AG04450 (cell line): ENCODE data around the gene DBNL. TPM values are rescaled to one million over a fixed set of nuclear protein-coding genes. Genes with fewer than 3 reads are reported as not detected.

Experiments
- CTCF ChIA-PET: fragments of 300-600, 350-600 bp; formaldehyde crosslinking; extraction: SDS; loops from one replicate; lab custom pipeline; 2022; ENCODE audit warnings: antibody characterized with exemption, inconsistent platforms; lab: Charles Lee
- POLR2A ChIA-PET: fragments of 350-600 bp; formaldehyde crosslinking; extraction: SDS; loops from one replicate; lab custom pipeline; 2021; ENCODE audit warnings: antibody characterized with exemption, inconsistent platforms; lab: Yijun Ruan, JAX
- DNase-seq: peaks from one replicate; pipeline ENCODE4 v3.0.0-alpha.2; 2011; ENCODE audit warnings: low read depth, low spot score
- H3K27ac ChIP-seq: one replicate; pipeline ENCODE4 v1.5.1; 2012; ENCODE audit warnings: low read depth, low read length, control low read depth
- H3K27me3 ChIP-seq: one replicate; pipeline ENCODE4 v1.6.0; 2012; ENCODE audit warnings: low read length; ENCODE audit not compliant: control insufficient read depth, insufficient read depth
- H3K4me3 ChIP-seq: 2 replicates; pipeline ENCODE4 v1.5.1; 2011; ENCODE audit warnings: mild to moderate bottlenecking, low read depth, low read length, control low read depth
- H3K9me3 ChIP-seq: 2 replicates; pipeline ENCODE4 v1.5.1; 2012; ENCODE audit warnings: low read length; ENCODE audit not compliant: control insufficient read depth, insufficient read depth
- polyA plus RNA-seq: library from polyadenylated mRNA; depleted of rRNA; stranded (reverse); fragments of >200 nt; gene quantifications from 2 replicates; pipeline ENCODE4 v1.2.3, GENCODE V29; 2011
- TF ChIP-seq, protein P1 (sequence below): IDR thresholded peaks from 2 replicates; pipeline ENCODE4 v1.5.1; 2011; ENCODE audit warnings: low read depth, low read length, control low read depth, inconsistent platforms

Gene DBNL
- polyA plus RNA-seq, 1 experiment, result 76.1 TPM

DNA sequence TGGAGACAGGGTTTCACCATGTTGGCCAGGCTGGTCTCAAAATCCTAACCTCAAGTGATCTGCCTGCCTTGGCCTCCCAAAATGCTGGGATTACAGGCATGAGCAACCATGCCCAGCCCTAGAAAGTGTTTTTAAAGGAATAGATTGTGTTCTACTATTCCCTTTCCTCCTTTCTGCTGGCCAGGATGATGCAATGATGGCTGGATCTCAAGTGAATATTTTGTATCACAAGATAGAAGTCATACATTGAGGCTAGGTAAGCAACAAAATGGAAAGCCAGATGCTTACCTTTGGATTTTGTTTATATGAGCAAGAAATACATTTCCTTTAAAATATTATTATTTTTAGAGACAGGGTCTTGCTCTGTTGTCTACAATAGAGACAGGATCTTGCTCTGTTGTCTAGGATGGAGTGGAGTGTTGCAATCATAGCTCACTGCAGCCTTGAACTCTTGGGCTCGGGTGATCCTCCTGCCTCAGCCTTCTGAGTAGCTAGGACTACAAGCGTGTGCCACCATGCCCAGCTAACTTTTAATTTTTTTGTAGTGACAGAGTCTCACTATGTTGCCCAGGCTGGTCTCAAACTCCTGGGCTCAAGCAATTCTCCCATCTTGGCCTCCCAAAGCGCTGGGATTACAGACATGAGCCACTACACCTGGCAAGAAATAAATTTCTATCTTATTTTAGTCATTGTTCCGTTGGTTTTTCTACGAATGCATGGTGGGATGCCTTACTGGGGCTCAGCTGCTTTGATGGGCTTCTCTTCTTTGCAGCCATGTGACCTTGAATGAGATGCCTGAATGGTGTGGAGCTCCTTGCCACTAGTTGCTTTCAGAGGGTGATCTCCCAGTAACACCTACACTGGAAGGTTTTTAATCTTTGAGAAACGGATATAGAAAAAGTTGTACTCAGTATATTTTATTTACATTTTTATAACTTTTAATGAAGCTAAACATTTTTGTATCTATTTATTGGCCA, 53.9 kb downstream of the DBNL start:
- POLR2A ChIA-PET, result interaction anchor here (0.8 kb wide), 1 partner anchor 24 kb away, joined by 4 read pairs; no protein-coding TSS in a partner anchor
- no peak for DNase-seq

DNA sequence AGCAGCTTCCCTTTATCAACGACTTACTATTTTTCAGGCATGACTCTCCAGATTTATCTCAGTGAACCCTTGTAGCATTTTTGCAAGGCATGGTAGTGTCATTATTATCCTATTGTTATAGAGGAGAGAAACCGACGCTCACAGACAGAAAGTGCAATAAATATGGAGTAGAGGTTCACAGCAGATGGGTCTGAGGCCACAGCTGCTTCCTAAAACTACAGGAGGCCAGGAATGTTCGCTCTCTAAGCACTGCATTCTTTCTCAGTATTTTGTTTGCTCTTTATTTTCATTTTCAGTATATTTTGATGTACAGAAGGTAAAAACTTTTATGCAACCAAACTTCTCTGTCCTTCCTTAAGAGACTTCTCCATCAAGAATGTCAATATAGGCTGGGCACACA, 55.2 kb downstream of the DBNL start:
- Histone ChIP-seq H3K27me3 (no peaks in the 10 kb centered on the region), H3K9me3 (no peaks in the 10 kb centered on the region; the same call in 1 of the 2 replicates), H3K27ac (no peak overlapping the region), H3K4me3 (no peak overlapping the region)
- POLR2A ChIA-PET, result interaction anchor here (0.8 kb wide), 1 partner anchor 23 kb away, joined by 4 read pairs; no protein-coding TSS in a partner anchor
- CTCF ChIA-PET, result interaction anchor here (0.6 to 1.4 kb wide), 2 partner anchors 14 to 73 kb away, joined by 3 to 6 read pairs; no protein-coding TSS in a partner anchor
- no peak for DNase-seq
- TF ChIP-seq, protein P1, sequence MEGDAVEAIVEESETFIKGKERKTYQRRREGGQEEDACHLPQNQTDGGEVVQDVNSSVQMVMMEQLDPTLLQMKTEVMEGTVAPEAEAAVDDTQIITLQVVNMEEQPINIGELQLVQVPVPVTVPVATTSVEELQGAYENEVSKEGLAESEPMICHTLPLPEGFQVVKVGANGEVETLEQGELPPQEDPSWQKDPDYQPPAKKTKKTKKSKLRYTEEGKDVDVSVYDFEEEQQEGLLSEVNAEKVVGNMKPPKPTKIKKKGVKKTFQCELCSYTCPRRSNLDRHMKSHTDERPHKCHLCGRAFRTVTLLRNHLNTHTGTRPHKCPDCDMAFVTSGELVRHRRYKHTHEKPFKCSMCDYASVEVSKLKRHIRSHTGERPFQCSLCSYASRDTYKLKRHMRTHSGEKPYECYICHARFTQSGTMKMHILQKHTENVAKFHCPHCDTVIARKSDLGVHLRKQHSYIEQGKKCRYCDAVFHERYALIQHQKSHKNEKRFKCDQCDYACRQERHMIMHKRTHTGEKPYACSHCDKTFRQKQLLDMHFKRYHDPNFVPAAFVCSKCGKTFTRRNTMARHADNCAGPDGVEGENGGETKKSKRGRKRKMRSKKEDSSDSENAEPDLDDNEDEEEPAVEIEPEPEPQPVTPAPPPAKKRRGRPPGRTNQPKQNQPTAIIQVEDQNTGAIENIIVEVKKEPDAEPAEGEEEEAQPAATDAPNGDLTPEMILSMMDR, result no peak

More for the DNA sequence above, 53.9 kb downstream of the DBNL start:
- TF ChIP-seq, protein P1, result no peak
- Histone ChIP-seq H3K9me3 (no peaks in the 10 kb centered on the region), H3K27ac (no peak overlapping the region), H3K4me3 (no peak overlapping the region), H3K27me3 (no peaks in the 10 kb centered on the region)
- CTCF ChIA-PET, result interaction anchor here (1.4 kb wide), 1 partner anchor 13 kb away, joined by 6 read pairs; no protein-coding TSS in a partner anchor

DNA sequence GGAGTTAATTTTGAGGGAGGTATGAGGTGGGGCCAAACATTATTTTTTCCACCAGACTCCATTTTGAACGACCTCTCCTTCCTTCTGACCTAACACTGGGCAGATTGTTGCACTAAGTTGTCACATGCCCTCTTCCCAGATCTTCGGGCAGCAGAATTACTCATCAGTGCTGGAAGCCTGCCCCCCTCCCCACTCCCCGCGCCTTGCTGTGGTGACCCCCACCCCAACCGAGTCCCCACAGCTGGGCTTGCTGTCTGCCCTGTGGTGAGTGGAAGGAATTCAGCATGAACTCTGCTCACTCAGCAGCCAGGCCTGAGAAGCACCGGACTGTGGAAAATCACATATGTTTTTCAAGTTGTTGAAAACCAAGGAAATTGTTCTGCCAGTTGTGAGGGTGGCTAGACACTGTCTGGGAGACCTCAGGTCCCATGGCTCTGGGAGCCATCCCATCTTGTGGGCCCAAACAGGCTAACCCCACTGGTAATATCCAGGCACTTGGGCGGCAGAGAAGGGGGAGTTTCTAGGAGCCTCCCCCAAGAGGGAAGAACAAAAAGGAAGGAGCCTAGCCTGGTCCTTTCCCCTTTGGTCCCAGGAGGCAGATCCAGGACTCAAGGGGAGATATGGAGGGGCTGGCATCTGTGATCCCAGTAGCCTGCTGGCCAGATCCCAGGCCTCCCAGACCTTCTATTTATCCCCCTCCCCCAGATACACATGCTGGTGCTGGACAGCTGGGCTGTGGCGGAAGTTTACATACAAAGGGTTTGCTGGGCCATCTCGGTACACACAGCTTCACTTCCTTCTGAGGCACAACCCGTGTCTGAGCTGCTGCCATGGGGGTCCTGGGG, 56.2 kb downstream of the DBNL start:
- ChIA-PET CTCF (no interaction called here), POLR2A (interaction anchor here (0.7 to 1.8 kb wide), 3 partner anchors 12 to 22 kb away, joined by 3 to 8 read pairs (median 4); no protein-coding TSS in a partner anchor)
- no peak for DNase-seq
- no peak overlapping the region for H3K4me3 ChIP-seq
- H3K27me3 ChIP-seq, result no peaks in the 10 kb centered on the region
- H3K27ac ChIP-seq, result peak overlapping the region; percentile 85
- TF ChIP-seq, protein P1, result no peak
- H3K9me3 ChIP-seq, result no peaks in the 10 kb centered on the region; the same call in 1 of the 2 replicates

DNA sequence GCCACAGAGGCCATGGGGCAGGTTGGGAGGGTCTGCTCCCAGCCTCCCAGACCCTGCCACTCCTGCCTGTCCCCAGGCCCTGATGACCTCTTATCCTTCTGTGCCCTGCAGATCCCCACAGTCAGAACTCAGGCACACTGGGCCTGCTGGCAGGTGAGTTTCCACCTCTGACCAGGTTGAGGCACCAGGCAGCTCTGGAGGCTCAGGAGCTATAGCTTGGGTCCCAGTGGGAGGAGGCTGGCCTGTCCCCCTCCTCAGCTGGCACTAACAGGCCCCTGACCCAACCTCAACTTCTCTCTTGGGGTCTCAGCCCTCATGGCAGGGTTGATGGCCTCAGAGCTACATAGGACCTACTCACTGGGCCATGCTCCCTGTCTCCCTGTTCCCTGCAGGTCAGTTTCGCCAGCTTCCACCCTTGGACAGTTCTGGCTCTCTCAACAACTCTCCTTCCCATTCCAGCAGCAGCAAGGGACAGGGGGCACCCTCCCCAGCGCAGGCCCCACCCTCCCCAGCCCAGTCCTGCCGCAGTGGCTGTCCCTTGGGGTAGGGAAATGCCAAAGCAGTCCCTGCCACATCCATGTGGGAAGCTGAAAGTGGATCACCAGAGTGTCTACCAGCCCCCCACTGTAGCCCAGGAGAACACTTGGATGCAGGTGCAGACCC, 56.9 kb downstream of the DBNL start:
- Histone ChIP-seq H3K27ac (peak overlapping the region; percentile 85), H3K9me3 (no peaks in the 10 kb centered on the region; the same call in 1 of the 2 replicates), H3K27me3 (no peaks in the 10 kb centered on the region), H3K4me3 (no peak overlapping the region)
- ChIA-PET POLR2A (interaction anchor here (1.4 to 1.8 kb wide), 2 partner anchors 13 to 14 kb away, joined by 4 to 8 read pairs; no protein-coding TSS in a partner anchor), CTCF (interaction anchor here (0.7 kb wide), 1 partner anchor 29 kb away, joined by 6 read pairs; no protein-coding TSS in a partner anchor)
- TF ChIP-seq, protein P1, result no peak
- DNase-seq, result no peak
